Stomach (tissue), 9 donors: ENCODE results near the gene IFNGR1. TPM values are rescaled to one million over a fixed set of nuclear protein-coding genes. Genes with fewer than 3 reads are reported as not detected.

Experiments used
- DNase-seq, 2 donors: peaks; one replicate each; pipeline versions ENCODE4 v3.0.0 to v3.0.0-alpha.2; 2013 to 2019
- H3K27ac ChIP-seq, 5 donors: fragments of 200-600 bp in 4 of 5; sonication (generic) in 4 of 5; one replicate each; pipeline ENCODE4 v1.5.1; 2013 to 2019; ENCODE audit warnings: mild to moderate bottlenecking in 1 of 5, moderate library complexity in 1 of 5
- H3K27me3 ChIP-seq, 3 donors: fragments of 200-600 bp; sonication (generic); one replicate each; pipeline ENCODE4 v1.5.1; 2017 to 2019; ENCODE audit warnings: mixed run types in 1 of 3
- H3K36me3 ChIP-seq, 4 donors: fragments of 200-600 bp; sonication (generic); 1 replicate in 3 of 4; 2 replicates in 1 of 4; pipeline ENCODE4 v1.5.1; 2016 to 2019
- H3K4me1 ChIP-seq, 4 donors: fragments of 200-600 bp; sonication (generic); one replicate each; pipeline ENCODE4 v1.5.1; 2016 to 2019
- H3K4me3 ChIP-seq, 4 donors: fragments of 200-600 bp; sonication (generic) in 3 of 4; one replicate each; pipeline ENCODE4 v1.5.1; 2016 to 2019; ENCODE audit warnings: mild to moderate bottlenecking in 1 of 4
- H3K9me3 ChIP-seq, 4 donors: fragments of 200-600 bp; sonication (generic); one replicate each; pipeline ENCODE4 v1.5.1; 2016 to 2019
- CTCF ChIP-seq, 7 experiments: fragments of 450-650 bp in 4 of 7; fragments of 200-600 bp in 3 of 7; sonication (generic) in 3 of 7; IDR thresholded peaks; one replicate each; pipeline ENCODE4 v1.5.1; 2016 to 2019; ENCODE audit warnings: antibody characterized with exemption in 7 of 7, control low read depth in 2 of 7, mild to moderate bottlenecking in 1 of 7
- EP300 ChIP-seq: sonication (generic); formaldehyde crosslinking; IDR thresholded peaks from one replicate; pipeline ENCODE4 v1.6.1; 2017; ENCODE audit warnings: antibody characterized with exemption
- POLR2A ChIP-seq, 4 donors: fragments of 450-650 bp; IDR thresholded peaks; one replicate each; pipeline ENCODE4 v1.6.1; 2016; ENCODE audit warnings: antibody characterized with exemption in 4 of 4, control low read depth in 2 of 4, mild to moderate bottlenecking in 1 of 4, moderate library complexity in 1 of 4
- POLR2AphosphoS5 ChIP-seq, 3 donors: sonication (generic); formaldehyde crosslinking; IDR thresholded peaks; one replicate each; pipeline ENCODE4 v1.6.1; 2016; ENCODE audit warnings: antibody characterized with exemption in 3 of 3
- WGBS, 5 donors: extraction: QIAGEN DNeasy Blood & Tissue Kit in 3 of 5; methylation state at CpG; one replicate each; pipeline versions ENCODE4 v1.1.5 to v1.1.7; 2013 to 2018; 5-methylcytosine and 5-hydroxymethylcytosine counted together
- intact Hi-C: fragments of 100-400 bp; cut with DNase I; formaldehyde crosslinking; loops from one replicate; pipeline ENCODE4 v1.15.1; 2023; ENCODE audit warnings: low total_unique reads
- polyA plus RNA-seq, 3 donors: library from polyadenylated mRNA; stranded (reverse); fragments of 200-250 nt; gene quantifications; one replicate each; pipeline ENCODE4 v1.2.3, GENCODE V29; 2013
- total RNA-seq, 5 donors: library from RNA; depleted of rRNA; stranded (reverse); fragments of >200 nt; gene quantifications; one replicate each; pipeline versions ENCODE4 v1.1.0 to v1.2.3, GENCODE V29; 2014 to 2016
- donor health status: healthy with polysubstance abuse.
- donor health status: Bipolar disorder and iron deficiency.
- donor health status: healthy.

IFNGR1 gene
- total and polyA plus RNA-seq, 8 donors, result 1.2 to 122 (median 30.0) TPM

- intact Hi-C loops, result no loop called here
- no peaks in the 10 kb centered on the region for H3K9me3 ChIP-seq
- WGBS, 5 donors, result 83 to 93% (median 91%) methylated on average over 1 of the region's 1 CpG
- TF ChIP-seq POLR2A (IDR thresholded peaks at IDR 0.05) (no peak), POLR2AphosphoS5 (IDR thresholded peaks at IDR 0.05) (no peak), EP300 (no peak), CTCF (IDR thresholded peaks at IDR 0.05) (no peak)
- no peaks in the 10 kb centered on the region for H3K36me3 ChIP-seq
- no peak for DNase-seq
- H3K27me3 ChIP-seq, result no peaks in the 10 kb centered on the region
- H3K4me3 ChIP-seq, result no peak overlapping the region
- no peak overlapping the region for H3K27ac ChIP-seq
- peaks cover 0 to 17% (median 2%) of the 10 kb centered on the region in 4 donors for H3K4me1 ChIP-seq
Observed at GRCh38 chr6:137246791-137247202, 27.6 kb upstream of the IFNGR1 start.

GRCh38 chr6:137246164-137246563, 27.0 kb upstream of the IFNGR1 start:
- H3K27ac ChIP-seq, result no peak overlapping the region
- peaks cover 0 to 23% (median 5%) of the 10 kb centered on the region in 4 donors for H3K4me1 ChIP-seq
- H3K27me3 ChIP-seq, result no peaks in the 10 kb centered on the region
- H3K4me3 ChIP-seq, result no peak overlapping the region
- H3K9me3 ChIP-seq, result no peaks in the 10 kb centered on the region
- no peak for DNase-seq
- intact Hi-C loops, result no loop called here
- TF ChIP-seq CTCF (IDR thresholded peaks at IDR 0.05) (no peak), EP300 (no peak), POLR2AphosphoS5 (IDR thresholded peaks at IDR 0.05) (no peak), POLR2A (IDR thresholded peaks at IDR 0.05) (no peak)
- WGBS, 5 donors, result 92 to 98% (median 95%) methylated on average over 4 of the region's 4 CpGs
- no peaks in the 10 kb centered on the region for H3K36me3 ChIP-seq

- intact Hi-C loops, result no loop called here
- no peak for DNase-seq
- peak overlapping the region in 3 of 5 donors; percentile 9 to 45 (median 14) for H3K27ac ChIP-seq
- H3K27me3 ChIP-seq, result no peaks in the 10 kb centered on the region
- TF ChIP-seq EP300 (no peak), POLR2AphosphoS5 (IDR thresholded peaks at IDR 0.05) (no peak), POLR2A (IDR thresholded peaks at IDR 0.05) (no peak), CTCF (IDR thresholded peaks at IDR 0.05) (no peak)
- peaks cover 10 to 52% (median 12%) of the 10 kb centered on the region in 4 donors for H3K4me1 ChIP-seq
- 24 to 47% (median 33%) methylated on average over 3 of the region's 3 CpGs for WGBS, 5 donors
- no peak overlapping the region for H3K4me3 ChIP-seq
- H3K36me3 ChIP-seq, result no peaks in the 10 kb centered on the region
- peaks cover 0 to 5% (median 0%) of the 10 kb centered on the region in 4 donors for H3K9me3 ChIP-seq
Observed at GRCh38 chr6:137241481-137242038, 22.4 kb upstream of the IFNGR1 start.

GRCh38 chr6:137240168-137240567, 21.0 kb upstream of the IFNGR1 start:
- Histone ChIP-seq H3K27ac (peak overlapping the region in 2 of 5 donors; percentile 55 to 70), H3K27me3 (no peaks in the 10 kb centered on the region), H3K36me3 (no peaks in the 10 kb centered on the region), H3K4me3 (no peak overlapping the region), H3K9me3 (peaks cover 0 to 5% (median 0%) of the 10 kb centered on the region in 4 donors), H3K4me1 (peaks cover 10 to 65% (median 15%) of the 10 kb centered on the region in 4 donors)
- intact Hi-C loops, result no loop called here
- WGBS, 5 donors, result 42 to 65% (median 44%) methylated on average over 1 of the region's 1 CpG
- peak in 1 of 3 donors; percentile 4 for TF ChIP-seq POLR2AphosphoS5 (IDR thresholded peaks at IDR 0.05)
- no peak for TF ChIP-seq EP300
- no peak for DNase-seq
